GM12878 (cell line): ENCODE measurements around the gene LAMA4. TPM values are rescaled to one million over a fixed set of nuclear protein-coding genes. Genes with fewer than 3 reads are reported as not detected.

Source experiments
- ATAC-seq: fragments of 200-7000 bp; cut with Tn5 transposase; 3 replicates; pipeline ENCODE4 v1.9.1; 2020; ENCODE audit warnings: mild to moderate bottlenecking, moderate library complexity
- BruUV-seq: library from RNA; stranded (reverse); fragments of 400-500 nt; replicated peaks from 2 replicates; lab custom pipeline; 2021; lab: Mats Ljungman, UMichigan
- CTCF ChIA-PET: fragments of 300-600 bp; sonication (Branson Sonifier 250); formaldehyde crosslinking; extraction: SDS; loops from one replicate; lab custom pipeline; 2021; ENCODE audit warnings: inconsistent platforms; lab: Yijun Ruan, JAX
- POLR2A ChIA-PET: fragments of 350-600 bp; formaldehyde crosslinking; extraction: SDS; loops from one replicate; lab custom pipeline; 2021; ENCODE audit warnings: inconsistent platforms; lab: Charles Lee
- RAD21 ChIA-PET: fragments of 300-600 bp; sonication (Branson Sonifier 250); formaldehyde crosslinking; loops from one replicate; lab custom pipeline; 2023; ENCODE audit warnings: antibody characterized with exemption; ENCODE audit not compliant: unreplicated experiment; lab: Charles Lee
- SMC1A ChIA-PET: fragments of 300-600 bp; sonication (Branson Sonifier 250); formaldehyde crosslinking; loops from one replicate; lab custom pipeline; 2023; ENCODE audit not compliant: unreplicated experiment, uncharacterized antibody; lab: Charles Lee
- DNase-seq: peaks from one replicate; pipeline ENCODE4 v3.0.0-alpha.2; 2011; ENCODE audit warnings: low read depth, low spot score
- FAIRE-seq: peaks from 3 replicates; lab custom pipeline; 2011; peaks lifted over from hg19 to GRCh38; lab: Jason Lieb, UNC
- H2AFZ ChIP-seq: 2 replicates; pipeline ENCODE4 v1.6.0; 2011; ENCODE audit warnings: low read depth, low read length, control low read depth; ENCODE audit not compliant: control insufficient read depth
- H3K27ac ChIP-seq: 2 replicates; pipeline ENCODE4 v1.5.1; 2011; ENCODE audit warnings: control low read depth; ENCODE audit not compliant: control insufficient read depth, insufficient read depth
- H3K27me3 ChIP-seq, 2 experiments: replicated peaks in 1 of 2; 2 replicates each; pipeline versions ENCODE4 v1.6.0 to v1.6.1; 2011; ENCODE audit warnings: low read length in 1 of 2; ENCODE audit not compliant: control insufficient read depth in 2 of 2, insufficient read depth in 2 of 2
- H3K36me3 ChIP-seq, 2 experiments: 2 replicates each; pipeline ENCODE4 v1.5.1; 2011; ENCODE audit warnings: low read length in 1 of 2; ENCODE audit not compliant: control insufficient read depth in 2 of 2, insufficient read depth in 2 of 2
- H3K4me1 ChIP-seq: 2 replicates; pipeline ENCODE4 v1.6.1; 2011; ENCODE audit warnings: mild to moderate bottlenecking, low read length, moderate library complexity, mixed read lengths; ENCODE audit not compliant: control insufficient read depth, insufficient read depth
- H3K4me2 ChIP-seq: 2 replicates; pipeline ENCODE4 v1.6.0; 2011; ENCODE audit warnings: control low read depth; ENCODE audit not compliant: control insufficient read depth, insufficient read depth
- H3K4me3 ChIP-seq: fragments of 200-600 bp; sonication (generic); 2 replicates; pipeline ENCODE4 v1.5.1; 2016
- H3K79me2 ChIP-seq: 2 replicates; pipeline ENCODE4 v1.6.0; 2011; ENCODE audit warnings: low read length; ENCODE audit not compliant: control insufficient read depth, insufficient read depth
- H3K9ac ChIP-seq: 2 replicates; pipeline ENCODE4 v1.8.0; 2011; ENCODE audit warnings: low read length, control low read depth, mixed read lengths; ENCODE audit not compliant: control insufficient read depth, insufficient read depth
- H3K9me3 ChIP-seq: replicated peaks from 3 replicates; pipeline ENCODE4 v1.5.1; 2011; ENCODE audit warnings: mild to moderate bottlenecking, low read length; ENCODE audit not compliant: control insufficient read depth, insufficient read depth
- H4K20me1 ChIP-seq: 2 replicates; pipeline ENCODE4 v1.6.0; 2011; ENCODE audit not compliant: control insufficient read depth, insufficient read depth
- ASH2L ChIP-seq: fragments of 300-600, 200-600 bp; sonication (generic); IDR thresholded peaks from 2 replicates; pipeline ENCODE4 v1.6.1; 2017; ENCODE audit warnings: low read depth, mild to moderate bottlenecking, borderline replicate concordance
- BCLAF1 ChIP-seq: fragments of 450-650 bp; IDR thresholded peaks from 2 replicates; pipeline ENCODE4 v1.6.1; 2017; ENCODE audit warnings: antibody characterized with exemption, mild to moderate bottlenecking, moderate library complexity
- CEBPZ ChIP-seq: fragments of 150-350 bp; IDR thresholded peaks from 2 replicates; pipeline ENCODE4 v1.6.1; 2016; ENCODE audit warnings: low read depth, low read length
- EZH2 ChIP-seq: IDR thresholded peaks from 2 replicates; pipeline ENCODE4 v1.6.1; 2012; ENCODE audit warnings: low read depth, mild to moderate bottlenecking, control low read depth, inconsistent platforms, low read length, borderline replicate concordance; ENCODE audit not compliant: control insufficient read depth
- ZNF274 ChIP-seq: IDR thresholded peaks from one replicate; pipeline ENCODE4 v1.8.0; 2011; ENCODE audit not compliant: insufficient read length, insufficient read depth
- WGBS: methylation state at CpG from one replicate; pipeline ENCODE4 v1.1.6; 2016; ENCODE audit warnings: low lambda C conversion rate; ENCODE audit not compliant: insufficient replicate concordance, insufficient coverage; ENCODE audit errors: missing lambda C conversion rate; 5-methylcytosine and 5-hydroxymethylcytosine counted together
- in situ Hi-C: fragments of 300-500 bp; cut with MboI; formaldehyde crosslinking; loops from 9 replicates; pipeline ENCODE4 v1.14.3; 2018; ENCODE audit warnings: mixed read lengths
- intact Hi-C: fragments of 100-400 bp; cut with micrococcal nuclease; formaldehyde crosslinking; loops from one replicate; pipeline ENCODE4 v1.14.2; 2022; ENCODE audit not compliant: unreplicated experiment
- polyA plus RNA-seq, 11 experiments: library from polyadenylated mRNA; depleted of rRNA in 4 of 11; unstranded in 6 of 11; stranded (reverse) in 5 of 11; fragments of >200 nt; fragmentation: Nextera tagmentation in 4 of 11; fragmentation: Illumina TruSeq in 1 of 11; extraction: Ambion mirVana in 4 of 11; extraction: Trizol in 1 of 11; gene quantifications; 1 replicate in 1 of 11; 2 replicates in 10 of 11; pipeline versions ENCODE4 v1.2.1 to v1.2.3, GENCODE V29; 2011 to 2016; ENCODE audit warnings: inconsistent platforms in 2 of 11, missing spikeins in 2 of 11, low read depth in 1 of 11
- total RNA-seq, 4 experiments: library from RNA; depleted of rRNA in 3 of 4; stranded (reverse); fragments of >200 nt in 3 of 4; fragmentation: Illumina TruSeq in 1 of 4; extraction: Trizol in 1 of 4; gene quantifications; 2 replicates each; pipeline versions ENCODE4 v1.2.1 to v1.2.3, GENCODE V29; 2013 to 2021
- TF ChIP-seq, protein P1 (sequence below): fragments of 450-650 bp; IDR thresholded peaks from 2 replicates; pipeline ENCODE4 v1.6.1; 2017; ENCODE audit warnings: low read depth, mild to moderate bottlenecking, moderate library complexity

The LAMA4 gene
- total and polyA plus RNA-seq, 10 of the 15 experiments (the other 5 are each of a cell fraction or from before 2014, with no cell fraction given), result 0.11 to 0.21 (median 0.14) TPM; not detected in 7

GRCh38 chr6:112269114-112269513, 14.7 kb upstream of the LAMA4 start:
- no TSS peak for BruUV-seq
- no peak overlapping the region for H3K9ac ChIP-seq
- TF ChIP-seq ZNF274, result no peak
- H3K27ac ChIP-seq, result no peak overlapping the region
- H3K9me3 ChIP-seq, result no peaks in the 10 kb centered on the region
- FAIRE-seq (no peak), DNase-seq (no peak), ATAC-seq (no peak)
- no peaks in the 10 kb centered on the region for H3K36me3 ChIP-seq
- ChIA-PET RAD21 (interaction anchor here (1.0 to 1.2 kb wide), 3 partner anchors 36 to 89 kb away, joined by 3 read pairs; no protein-coding TSS in a partner anchor), SMC1A (no interaction called here), CTCF (interaction anchor here (1.4 kb wide), 1 partner anchor 16 kb away, joined by 4 read pairs; no protein-coding TSS in a partner anchor), POLR2A (no interaction called here)
- H3K4me2 ChIP-seq, result no peak overlapping the region
- 50% methylated on average over 5 of the region's 5 CpGs for WGBS
- H3K4me3 ChIP-seq, result no peak overlapping the region
- H3K79me2 ChIP-seq, result no peaks in the 10 kb centered on the region
- H3K4me1 ChIP-seq, result no peaks in the 10 kb centered on the region
- no peak overlapping the region for H2AFZ ChIP-seq
- no peaks in the 10 kb centered on the region for H3K27me3 ChIP-seq
- no peaks in the 10 kb centered on the region for H4K20me1 ChIP-seq
- in situ Hi-C loops (no loop called here), intact Hi-C loops (no loop called here)

DNA sequence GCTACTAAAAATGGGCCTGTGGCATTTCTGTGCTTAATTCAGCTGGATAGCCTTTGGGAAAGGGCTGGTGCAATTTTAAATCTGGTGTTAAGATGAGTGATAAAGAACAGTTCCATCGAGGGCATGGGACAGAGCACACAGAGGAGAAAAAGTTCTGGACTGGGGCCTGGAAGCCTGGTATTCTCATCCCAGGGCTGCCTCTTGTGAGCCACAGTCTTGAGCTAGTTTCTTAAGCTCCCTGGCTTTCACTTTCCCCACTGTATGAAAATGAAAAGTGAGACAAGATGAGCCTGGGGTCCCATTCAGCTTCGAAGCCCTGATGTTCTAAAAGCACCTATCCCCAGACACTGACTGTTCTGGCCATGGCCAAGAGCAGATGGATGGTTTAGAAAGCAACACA, 14.3 kb upstream of the LAMA4 start:
- H2AFZ ChIP-seq, result no peak overlapping the region
- ATAC-seq, result no peak
- H3K27ac ChIP-seq, result no peak overlapping the region
- whole genome bisulfite sequencing, result 0% methylated on average over 2 of the region's 2 CpGs
- no TSS peak for BruUV-seq
- no peak overlapping the region for H3K4me3 ChIP-seq
- ChIA-PET CTCF (no interaction called here), SMC1A (no interaction called here), POLR2A (interaction anchor here (0.5 kb wide), 1 partner anchor 1316 kb away, joined by 4 read pairs; no protein-coding TSS in a partner anchor), RAD21 (interaction anchor here (1.0 kb wide), 1 partner anchor 37 kb away, joined by 3 read pairs; no protein-coding TSS in a partner anchor)
- H3K79me2 ChIP-seq, result no peaks in the 10 kb centered on the region
- in situ Hi-C loops, result no loop called here
- no peak for FAIRE-seq
- H3K36me3 ChIP-seq, result no peaks in the 10 kb centered on the region
- H3K9ac ChIP-seq, result no peak overlapping the region
- no peaks in the 10 kb centered on the region for H3K27me3 ChIP-seq
- no peaks in the 10 kb centered on the region for H3K4me1 ChIP-seq
- no peaks in the 10 kb centered on the region for H3K9me3 ChIP-seq
- H3K4me2 ChIP-seq, result no peak overlapping the region
- intact Hi-C loops, result no loop called here
- no peak for DNase-seq
- H4K20me1 ChIP-seq, result no peaks in the 10 kb centered on the region
- TF ChIP-seq, protein P1, sequence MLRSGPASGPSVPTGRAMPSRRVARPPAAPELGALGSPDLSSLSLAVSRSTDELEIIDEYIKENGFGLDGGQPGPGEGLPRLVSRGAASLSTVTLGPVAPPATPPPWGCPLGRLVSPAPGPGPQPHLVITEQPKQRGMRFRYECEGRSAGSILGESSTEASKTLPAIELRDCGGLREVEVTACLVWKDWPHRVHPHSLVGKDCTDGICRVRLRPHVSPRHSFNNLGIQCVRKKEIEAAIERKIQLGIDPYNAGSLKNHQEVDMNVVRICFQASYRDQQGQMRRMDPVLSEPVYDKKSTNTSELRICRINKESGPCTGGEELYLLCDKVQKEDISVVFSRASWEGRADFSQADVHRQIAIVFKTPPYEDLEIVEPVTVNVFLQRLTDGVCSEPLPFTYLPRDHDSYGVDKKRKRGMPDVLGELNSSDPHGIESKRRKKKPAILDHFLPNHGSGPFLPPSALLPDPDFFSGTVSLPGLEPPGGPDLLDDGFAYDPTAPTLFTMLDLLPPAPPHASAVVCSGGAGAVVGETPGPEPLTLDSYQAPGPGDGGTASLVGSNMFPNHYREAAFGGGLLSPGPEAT, result no peak
- TF ChIP-seq CEBPZ (no peak), ASH2L (no peak), BCLAF1 (no peak), EZH2 (no peak)
